GM12878 (cell line): ENCODE data around the gene AHNAK2.

Experiments
- ATF7 ChIP-seq: fragments of 450-650 bp; IDR thresholded peaks from 2 replicates; pipeline ENCODE4 v1.6.1; 2016; ENCODE audit warnings: low read depth, mild to moderate bottlenecking
- CREB1 ChIP-seq: IDR thresholded peaks from 2 replicates; pipeline ENCODE4 v1.6.1; 2012; ENCODE audit warnings: low read depth, mild to moderate bottlenecking, inconsistent platforms
- GABPA ChIP-seq: IDR thresholded peaks from 2 replicates; pipeline ENCODE4 v1.6.1; 2014; ENCODE audit warnings: antibody characterized with exemption, low read depth, mild to moderate bottlenecking, inconsistent platforms
- HDAC2 ChIP-seq: fragments of 200-600 bp; sonication (generic); IDR thresholded peaks from 2 replicates; pipeline ENCODE4 v1.6.1; 2017
- POLR2AphosphoS5 ChIP-seq: IDR thresholded peaks from 2 replicates; pipeline ENCODE4 v1.6.1; 2011; ENCODE audit warnings: mild to moderate bottlenecking, low read length, inconsistent platforms
- SIN3A ChIP-seq: IDR thresholded peaks from 2 replicates; pipeline ENCODE4 v1.6.1; 2012; ENCODE audit warnings: low read depth, low read length, improper control_type of control experiment
- SREBF1 ChIP-seq: IDR thresholded peaks from 2 replicates; pipeline ENCODE4 v1.6.1; 2012; ENCODE audit warnings: mild to moderate bottlenecking, low read length
- TCF3 ChIP-seq: IDR thresholded peaks from 2 replicates; pipeline ENCODE4 v1.6.1; 2012; ENCODE audit warnings: low read depth, mild to moderate bottlenecking, low read length, borderline replicate concordance; ENCODE audit not compliant: insufficient read depth
- TF ChIP-seq, protein P1 (sequence below), 3 experiments: IDR thresholded peaks in 2 of 3; conservative IDR thresholded peaks in 1 of 3; 2 replicates each; pipeline ENCODE4 v1.5.1; 2011; ENCODE audit warnings: low read depth in 3 of 3, low read length in 3 of 3, mild to moderate bottlenecking in 3 of 3, control low read depth in 2 of 3, moderate library complexity in 2 of 3, inconsistent platforms in 1 of 3, mixed read lengths in 1 of 3; ENCODE audit not compliant: control insufficient read depth in 2 of 3, insufficient read depth in 1 of 3; ENCODE audit errors: extremely low read depth in 1 of 3

DNA sequence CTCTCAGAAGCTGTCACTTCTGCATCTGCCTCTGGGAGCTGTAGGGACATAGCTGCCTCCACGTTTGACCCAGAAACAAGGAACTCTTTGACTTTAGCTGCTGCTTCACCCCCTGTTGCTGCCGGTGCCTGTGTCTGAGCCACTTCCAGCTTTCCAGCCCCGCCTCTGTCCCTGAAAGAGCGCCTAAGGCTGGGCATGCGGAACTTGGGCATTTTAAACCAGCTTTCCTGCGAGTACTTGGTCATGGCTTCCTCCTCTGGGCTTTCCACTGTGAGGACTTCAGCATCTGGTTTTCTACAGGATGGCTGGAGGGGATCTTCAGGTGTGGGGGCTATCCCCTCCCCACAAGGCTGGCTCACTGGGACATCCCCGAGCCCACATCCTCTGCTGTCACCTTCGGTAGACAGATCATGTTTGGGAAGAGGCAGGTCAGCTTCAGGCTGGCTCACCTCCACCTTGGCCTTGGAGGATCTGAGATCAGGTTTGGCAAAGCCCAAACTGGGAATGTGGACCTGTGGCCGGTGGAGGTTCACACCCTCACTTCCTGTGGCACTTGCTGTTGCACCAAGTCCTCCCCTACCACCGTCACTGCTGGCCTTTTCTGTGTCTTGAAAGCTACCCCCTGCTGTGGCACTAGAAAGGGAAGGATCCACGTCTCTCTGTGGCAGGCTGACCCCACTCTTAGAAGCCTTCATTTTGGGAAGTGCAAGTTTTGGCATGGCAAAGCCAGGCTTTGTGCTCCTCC is 38.3 kb downstream of the AHNAK2 start:
- TF ChIP-seq, protein P1, sequence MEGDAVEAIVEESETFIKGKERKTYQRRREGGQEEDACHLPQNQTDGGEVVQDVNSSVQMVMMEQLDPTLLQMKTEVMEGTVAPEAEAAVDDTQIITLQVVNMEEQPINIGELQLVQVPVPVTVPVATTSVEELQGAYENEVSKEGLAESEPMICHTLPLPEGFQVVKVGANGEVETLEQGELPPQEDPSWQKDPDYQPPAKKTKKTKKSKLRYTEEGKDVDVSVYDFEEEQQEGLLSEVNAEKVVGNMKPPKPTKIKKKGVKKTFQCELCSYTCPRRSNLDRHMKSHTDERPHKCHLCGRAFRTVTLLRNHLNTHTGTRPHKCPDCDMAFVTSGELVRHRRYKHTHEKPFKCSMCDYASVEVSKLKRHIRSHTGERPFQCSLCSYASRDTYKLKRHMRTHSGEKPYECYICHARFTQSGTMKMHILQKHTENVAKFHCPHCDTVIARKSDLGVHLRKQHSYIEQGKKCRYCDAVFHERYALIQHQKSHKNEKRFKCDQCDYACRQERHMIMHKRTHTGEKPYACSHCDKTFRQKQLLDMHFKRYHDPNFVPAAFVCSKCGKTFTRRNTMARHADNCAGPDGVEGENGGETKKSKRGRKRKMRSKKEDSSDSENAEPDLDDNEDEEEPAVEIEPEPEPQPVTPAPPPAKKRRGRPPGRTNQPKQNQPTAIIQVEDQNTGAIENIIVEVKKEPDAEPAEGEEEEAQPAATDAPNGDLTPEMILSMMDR (IDR thresholded peaks at IDR 0.05 in 2 of 3, conservative IDR thresholded peaks at IDR 0.05 in 1 of 3; ENCODE audit: control insufficient read depth in 2 of 3, extremely low read depth in 1 of 3, insufficient read depth in 1 of 3, low read depth in 3 of 3, low read length in 3 of 3), result no peak
- TF ChIP-seq SIN3A (no peak), CREB1 (no peak), HDAC2 (no peak), POLR2AphosphoS5 (no peak), SREBF1 (no peak), TCF3 (no peak), GABPA (no peak), ATF7 (no peak)
